H9 (cell line): Measurements from ENCODE around the gene DDX20. TPM values are rescaled to one million over a fixed set of nuclear protein-coding genes. Genes with fewer than 3 reads are reported as not detected.

ENCODE experiments used
- DNase-seq: peaks from one replicate; pipeline ENCODE4 v3.0.0-alpha.2; 2017
- H2AFZ ChIP-seq: one replicate; pipeline ENCODE4 v1.6.1; 2013; ENCODE audit warnings: mild to moderate bottlenecking, low read length, control low read depth, moderate library complexity
- H2AK5ac ChIP-seq: 2 replicates; pipeline ENCODE4 v1.6.1; 2013; ENCODE audit warnings: low read length, control low read depth, mixed read lengths; ENCODE audit not compliant: insufficient read length
- H2BK120ac ChIP-seq: one replicate; pipeline ENCODE4 v1.6.1; 2013; ENCODE audit warnings: low read depth, mild to moderate bottlenecking, low read length, control low read depth, inconsistent platforms; ENCODE audit not compliant: poor library complexity, severe bottlenecking
- H2BK12ac ChIP-seq: 2 replicates; pipeline ENCODE4 v1.6.1; 2013; ENCODE audit warnings: low read length, control low read depth, mixed read lengths, low read depth; ENCODE audit not compliant: insufficient read length
- H2BK15ac ChIP-seq: 2 replicates; pipeline ENCODE4 v1.6.1; 2013; ENCODE audit warnings: low read depth, low read length, control low read depth
- H2BK20ac ChIP-seq: one replicate; pipeline ENCODE4 v1.6.1; 2013; ENCODE audit warnings: low read depth, mild to moderate bottlenecking, low read length, control low read depth, inconsistent platforms; ENCODE audit not compliant: poor library complexity, severe bottlenecking
- H2BK5ac ChIP-seq: 2 replicates; pipeline ENCODE4 v1.6.1; 2013; ENCODE audit warnings: low read length, control low read depth, mixed read lengths; ENCODE audit not compliant: insufficient read length
- H3K14ac ChIP-seq: 2 replicates; pipeline ENCODE4 v1.6.1; 2013; ENCODE audit warnings: low read length, control low read depth; ENCODE audit not compliant: insufficient read depth
- H3K18ac ChIP-seq: 2 replicates; pipeline ENCODE4 v1.6.1; 2013; ENCODE audit warnings: low read depth, mild to moderate bottlenecking, mixed read lengths, low read length, control low read depth; ENCODE audit not compliant: insufficient read length
- H3K23ac ChIP-seq: 2 replicates; pipeline ENCODE4 v1.6.1; 2013; ENCODE audit warnings: low read length, control low read depth, mixed read lengths, low read depth; ENCODE audit not compliant: insufficient read length
- H3K23me2 ChIP-seq: 2 replicates; pipeline ENCODE4 v1.6.1; 2013; ENCODE audit warnings: low read depth, mild to moderate bottlenecking, mixed read lengths, low read length, control low read depth; ENCODE audit not compliant: insufficient read length, poor library complexity, severe bottlenecking
- H3K27ac ChIP-seq: 2 replicates; pipeline ENCODE4 v1.5.1; 2013; ENCODE audit warnings: low read length, control low read depth, mixed read lengths, low read depth; ENCODE audit not compliant: insufficient read length
- H3K27me3 ChIP-seq: 2 replicates; pipeline ENCODE4 v1.6.1; 2013; ENCODE audit warnings: low read length, control low read depth, inconsistent platforms; ENCODE audit not compliant: insufficient read depth
- H3K4ac ChIP-seq: 2 replicates; pipeline ENCODE4 v1.6.1; 2013; ENCODE audit warnings: low read depth, mild to moderate bottlenecking, control low read depth, inconsistent platforms, low read length, moderate library complexity
- H3K4me1 ChIP-seq: 2 replicates; pipeline ENCODE4 v1.6.1; 2013; ENCODE audit warnings: low read length, control low read depth, inconsistent platforms; ENCODE audit not compliant: insufficient read depth
- H3K4me2 ChIP-seq: 2 replicates; pipeline ENCODE4 v1.6.1; 2013; ENCODE audit warnings: low read length, control low read depth, mixed read lengths; ENCODE audit not compliant: insufficient read length, insufficient read depth
- H3K56ac ChIP-seq: 2 replicates; pipeline ENCODE4 v1.6.1; 2013; ENCODE audit warnings: low read depth, mild to moderate bottlenecking, mixed read lengths, low read length, control low read depth; ENCODE audit not compliant: insufficient read length
- H3K79me1 ChIP-seq: 2 replicates; pipeline ENCODE4 v1.6.1; 2013; ENCODE audit warnings: low read depth, mild to moderate bottlenecking, moderate library complexity, low read length, control low read depth, inconsistent platforms; ENCODE audit not compliant: insufficient read depth, poor library complexity, severe bottlenecking
- H3K79me2 ChIP-seq: 2 replicates; pipeline ENCODE4 v1.6.1; 2013; ENCODE audit warnings: low read length, control low read depth, inconsistent platforms; ENCODE audit not compliant: insufficient read depth
- H3K9ac ChIP-seq: 2 replicates; pipeline ENCODE4 v1.6.1; 2013; ENCODE audit warnings: low read length, control low read depth, mixed read lengths; ENCODE audit not compliant: insufficient read length; ENCODE audit errors: extremely low read depth
- H3K9me3 ChIP-seq: one replicate; pipeline ENCODE4 v1.6.1; 2013; ENCODE audit warnings: low read depth, low read length, inconsistent platforms; ENCODE audit not compliant: control insufficient read depth
- H3T11ph ChIP-seq: one replicate; pipeline ENCODE4 v1.6.1; 2013; ENCODE audit warnings: mild to moderate bottlenecking, low read length, control low read depth, inconsistent platforms
- H4K20me1 ChIP-seq: one replicate; pipeline ENCODE4 v1.6.1; 2013; ENCODE audit not compliant: control insufficient read depth, insufficient read length, insufficient read depth
- H4K5ac ChIP-seq: 2 replicates; pipeline ENCODE4 v1.6.1; 2013; ENCODE audit warnings: low read depth, mild to moderate bottlenecking, mixed read lengths, low read length, control low read depth; ENCODE audit not compliant: insufficient read length
- H4K8ac ChIP-seq: replicated peaks from 2 replicates; pipeline ENCODE4 v1.6.1; 2013; ENCODE audit warnings: low read length, control low read depth, mixed read lengths, low read depth; ENCODE audit not compliant: insufficient read length
- H4K91ac ChIP-seq: 2 replicates; pipeline ENCODE4 v1.6.1; 2013; ENCODE audit warnings: low read depth, mild to moderate bottlenecking, moderate library complexity, mixed read lengths, low read length, control low read depth; ENCODE audit not compliant: insufficient read length
- H3K27ac Mint-ChIP-seq, 3 experiments: 2 replicates in 2 of 3; 3 replicates in 1 of 3; pipeline ENCODE4 v1.8.0; 2020 to 2021; ENCODE audit warnings: mixed read lengths in 3 of 3, mild to moderate bottlenecking in 1 of 3, moderate library complexity in 1 of 3
- H3K27me3 Mint-ChIP-seq: 2 replicates; pipeline ENCODE4 v1.8.0; 2021; ENCODE audit warnings: low read depth, mild to moderate bottlenecking, moderate library complexity, mixed read lengths
- H3K36me3 Mint-ChIP-seq, 3 experiments: 2 replicates in 2 of 3; 3 replicates in 1 of 3; pipeline ENCODE4 v1.8.0; 2020 to 2021; ENCODE audit warnings: low read depth in 3 of 3, mixed read lengths in 3 of 3; ENCODE audit not compliant: insufficient read depth in 1 of 3
- H3K4me1 Mint-ChIP-seq, 2 experiments: 2 replicates each; pipeline ENCODE4 v1.8.0; 2020; ENCODE audit warnings: mixed read lengths in 2 of 2
- H3K4me3 Mint-ChIP-seq, 2 experiments: 2 replicates in 1 of 2; 3 replicates in 1 of 2; pipeline ENCODE4 v1.8.0; 2020 to 2021; ENCODE audit warnings: mild to moderate bottlenecking in 2 of 2, mixed read lengths in 2 of 2, moderate library complexity in 1 of 2
- H3K9me3 Mint-ChIP-seq, 2 experiments: 2 replicates in 1 of 2; 3 replicates in 1 of 2; pipeline ENCODE4 v1.8.0; 2020; ENCODE audit warnings: mild to moderate bottlenecking in 2 of 2, mixed read lengths in 2 of 2, moderate library complexity in 1 of 2
- WGBS: extraction: QIAGEN DNeasy Blood & Tissue Kit; methylation state at CpG from one replicate; pipeline ENCODE4 v1.1.7; 2013; ENCODE audit warnings: missing lambda C conversion rate, low lambda C conversion rate, mixed read lengths; ENCODE audit not compliant: insufficient read length; ENCODE audit errors: extremely low coverage; 5-methylcytosine and 5-hydroxymethylcytosine counted together
- total RNA-seq: library from RNA; stranded (reverse); gene quantifications from 2 replicates; pipeline ENCODE4 v1.2.1, GENCODE V29; 2021
- TF ChIP-seq, protein P1 (sequence below): fragments of 200-600 bp; sonication (generic); conservative IDR thresholded peaks from 3 replicates; pipeline ENCODE4 v1.8.0; 2021; ENCODE audit warnings: antibody characterized with exemption, mild to moderate bottlenecking

Gene DDX20
- total RNA-seq, 1 experiment from 2014 or later: 38.3 TPM

DNA sequence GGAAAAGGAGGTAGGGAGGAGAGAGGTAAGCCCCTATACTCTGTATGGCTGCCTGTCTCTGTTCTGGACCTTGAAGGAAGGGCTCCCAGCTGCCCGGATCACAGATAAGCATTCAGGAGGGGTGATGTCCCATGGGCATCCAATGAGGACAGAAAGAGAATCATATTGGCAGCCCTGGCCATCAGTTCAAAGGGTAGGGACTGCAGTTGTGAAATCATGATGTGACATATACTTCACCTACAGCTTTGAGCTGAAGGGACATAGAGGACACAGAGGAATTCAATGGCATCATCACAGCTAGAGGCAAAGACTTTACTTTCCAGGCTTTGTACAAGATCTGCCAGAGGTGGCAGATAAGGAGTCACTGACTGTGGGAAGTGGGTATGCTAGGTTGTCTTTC is 21.6 kb downstream of the DDX20 start:
- Mint-ChIP-seq H3K36me3 (no peaks in the 10 kb centered on the region; a peak in 1 of 7 replicates), H3K4me3 (no peak overlapping the region), H3K9me3 (no peaks in the 10 kb centered on the region), H3K27me3 (no peaks in the 10 kb centered on the region; the same call in 1 of the 2 replicates), H3K4me1 (peaks cover 22 to 25% of the 10 kb centered on the region in 2 experiments), H3K27ac (peak overlapping the region in 1 of 3 experiments; percentile 92; a peak in 1 of 7 replicates)
- Histone ChIP-seq H3K4me1 (no peaks in the 10 kb centered on the region; the same call in 1 of the 2 replicates), H4K20me1 (no peaks in the 10 kb centered on the region), H3K23ac (no peak overlapping the region), H3T11ph (no peak overlapping the region), H3K27ac (no peak overlapping the region), H3K9ac (no peak overlapping the region), H4K5ac (no peak overlapping the region), H3K56ac (no peak overlapping the region), H2AFZ (no peak overlapping the region), H2BK12ac (no peak overlapping the region), H3K23me2 (no peaks in the 10 kb centered on the region), H4K8ac (no peak overlapping the region), H3K27me3 (no peaks in the 10 kb centered on the region; the same call in 1 of the 2 replicates), H3K79me1 (no peaks in the 10 kb centered on the region), H2BK15ac (no peak overlapping the region), H2BK5ac (no peak overlapping the region), H3K9me3 (no peaks in the 10 kb centered on the region), H2AK5ac (no peak overlapping the region), H2BK120ac (no peak overlapping the region), H4K91ac (peak overlapping the region; percentile 80), H3K79me2 (no peaks in the 10 kb centered on the region), H3K14ac (no peak overlapping the region), H3K4me2 (no peak overlapping the region), H2BK20ac (no peak overlapping the region), H3K18ac (no peak overlapping the region), H3K4ac (no peak overlapping the region)
- WGBS: no CpG with 5 or more reads among the region's 1 CpG
- TF ChIP-seq, protein P1, sequence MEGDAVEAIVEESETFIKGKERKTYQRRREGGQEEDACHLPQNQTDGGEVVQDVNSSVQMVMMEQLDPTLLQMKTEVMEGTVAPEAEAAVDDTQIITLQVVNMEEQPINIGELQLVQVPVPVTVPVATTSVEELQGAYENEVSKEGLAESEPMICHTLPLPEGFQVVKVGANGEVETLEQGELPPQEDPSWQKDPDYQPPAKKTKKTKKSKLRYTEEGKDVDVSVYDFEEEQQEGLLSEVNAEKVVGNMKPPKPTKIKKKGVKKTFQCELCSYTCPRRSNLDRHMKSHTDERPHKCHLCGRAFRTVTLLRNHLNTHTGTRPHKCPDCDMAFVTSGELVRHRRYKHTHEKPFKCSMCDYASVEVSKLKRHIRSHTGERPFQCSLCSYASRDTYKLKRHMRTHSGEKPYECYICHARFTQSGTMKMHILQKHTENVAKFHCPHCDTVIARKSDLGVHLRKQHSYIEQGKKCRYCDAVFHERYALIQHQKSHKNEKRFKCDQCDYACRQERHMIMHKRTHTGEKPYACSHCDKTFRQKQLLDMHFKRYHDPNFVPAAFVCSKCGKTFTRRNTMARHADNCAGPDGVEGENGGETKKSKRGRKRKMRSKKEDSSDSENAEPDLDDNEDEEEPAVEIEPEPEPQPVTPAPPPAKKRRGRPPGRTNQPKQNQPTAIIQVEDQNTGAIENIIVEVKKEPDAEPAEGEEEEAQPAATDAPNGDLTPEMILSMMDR: no peak
- no peak for DNase-seq
